GM21528 (cell line): ENCODE measurements around the gene LRCH2.
"Not testable (repeated sequence)": the region's sequence is repeated elsewhere in the genome, so short reads cannot be mapped to it uniquely, and the experiment has no call there.

Experiments used
- ATAC-seq: cut with Tn5 transposase; IDR thresholded peaks from one replicate; pipeline ENCODE4 v1.9.1; 2021; ENCODE audit warnings: mild to moderate bottlenecking, moderate library complexity; ENCODE audit not compliant: unreplicated experiment, low FRiP score

LRCH2 gene

GRCh38 chrX:115214605-115215004, 19.3 kb downstream of the LRCH2 start:
- ATAC-seq = no peak

GRCh38 chrX:115214151-115214550, 19.7 kb downstream of the LRCH2 start:
- no peak for ATAC-seq

GRCh38 chrX:115209547-115209946, 24.3 kb downstream of the LRCH2 start:
- ATAC-seq = not testable (repeated sequence)

GRCh38 chrX:115204040-115204439, 29.9 kb downstream of the LRCH2 start:
- ATAC-seq = no peak

- ATAC-seq = no peak
These were observed 41.6 kb downstream of the LRCH2 start for GRCh38 chrX:115192244-115192700.

- no peak for ATAC-seq
These were observed 42.2 kb downstream of the LRCH2 start for GRCh38 chrX:115191490-115192243.

- no peak for ATAC-seq
These were observed 43.0 kb downstream of the LRCH2 start for GRCh38 chrX:115190636-115191489.

- no peak for ATAC-seq
These were observed 44.0 kb downstream of the LRCH2 start for GRCh38 chrX:115189646-115190635.

GRCh38 chrX:115189110-115189509, 44.8 kb downstream of the LRCH2 start, which contains the start of gene RBMXL3:
TSS of gene RBMXL3 (plus strand) at chrX:115189410. CDS start at chrX:115189442, 32 bp downstream.
- no peak for ATAC-seq

GRCh38 chrX:115183980-115184379, 49.9 kb downstream of the LRCH2 start:
- no peak for ATAC-seq

GRCh38 chrX:115178473-115178872, 55.4 kb downstream of the LRCH2 start:
- ATAC-seq = no peak

GRCh38 chrX:115177932-115178331, 56.0 kb downstream of the LRCH2 start:
- no peak for ATAC-seq

- ATAC-seq = no peak
These were observed 59.3 kb downstream of the LRCH2 start for GRCh38 chrX:115174548-115174947.

GRCh38 chrX:115173181-115173580, 60.7 kb downstream of the LRCH2 start:
- no peak for ATAC-seq

GRCh38 chrX:115147220-115147619, 86.7 kb downstream of the LRCH2 start:
- ATAC-seq = no peak

- ATAC-seq = no peak
These were observed 91.8 kb downstream of the LRCH2 start for GRCh38 chrX:115142057-115142456.

- ATAC-seq = no peak
These were observed 95.9 kb downstream of the LRCH2 start for GRCh38 chrX:115138040-115138439.

GRCh38 chrX:115134382-115134781, 99.5 kb downstream of the LRCH2 start:
- ATAC-seq = no peak

GRCh38 chrX:115112411-115112810, 121.5 kb downstream of the LRCH2 start:
- ATAC-seq = no peak

GRCh38 chrX:115098897-115099296, 135.0 kb downstream of the LRCH2 start:
- ATAC-seq = no peak
